CD14-positive monocyte (primary cell): ENCODE data around the gene PNPLA7. TPM values are rescaled to one million over a fixed set of nuclear protein-coding genes. Genes with fewer than 3 reads are reported as not detected.

Experiments
- DNase-seq, 3 donors: peaks; one replicate each; pipeline ENCODE4 v3.0.0-alpha.2; 2011 to 2022
- H2AFZ ChIP-seq: 2 replicates; pipeline ENCODE4 v1.6.0; 2012; ENCODE audit warnings: mild to moderate bottlenecking, low read depth, low read length, inconsistent platforms; ENCODE audit not compliant: insufficient read depth, poor library complexity, severe bottlenecking
- H3K27ac ChIP-seq, 2 donors: 1 replicate in 1 of 2; 2 replicates in 1 of 2; pipeline ENCODE4 v1.5.1; 2012 to 2013; ENCODE audit warnings: low read length in 2 of 2, control low read depth in 1 of 2, inconsistent platforms in 1 of 2, low read depth in 1 of 2, mild to moderate bottlenecking in 1 of 2
- H3K27me3 ChIP-seq, 2 donors: one replicate each; pipeline versions ENCODE4 v1.6.0 to v1.6.1; 2011 to 2013; ENCODE audit warnings: low read length in 2 of 2; ENCODE audit not compliant: control insufficient read depth in 2 of 2, insufficient read depth in 2 of 2
- H3K36me3 ChIP-seq, 2 donors: replicated peaks in 1 of 2; 1 replicate in 1 of 2; 2 replicates in 1 of 2; pipeline versions ENCODE4 v1.5.1 to v1.6.1; 2012 to 2013; ENCODE audit warnings: low read length in 2 of 2, control low read depth in 1 of 2, inconsistent platforms in 1 of 2, mild to moderate bottlenecking in 1 of 2; ENCODE audit not compliant: insufficient read depth in 2 of 2, control insufficient read depth in 1 of 2
- H3K4me1 ChIP-seq, 2 donors: 1 replicate in 1 of 2; 2 replicates in 1 of 2; pipeline versions ENCODE4 v1.5.1 to v1.6.1; 2012 to 2013; ENCODE audit warnings: low read length in 2 of 2, control low read depth in 1 of 2, inconsistent platforms in 1 of 2, mild to moderate bottlenecking in 1 of 2, moderate library complexity in 1 of 2; ENCODE audit not compliant: insufficient read depth in 2 of 2, control insufficient read depth in 1 of 2
- H3K4me2 ChIP-seq: replicated peaks from 2 replicates; pipeline ENCODE3; 2012; ENCODE audit warnings: low read length, moderate library complexity, mild to moderate bottlenecking; ENCODE audit not compliant: poor library complexity, severe bottlenecking; ENCODE audit errors: extremely low read depth
- H3K4me3 ChIP-seq, 3 experiments: fragments of 200-600 bp in 1 of 3; sonication (generic) in 1 of 3; replicated peaks in 1 of 3; 1 replicate in 2 of 3; 2 replicates in 1 of 3; pipeline ENCODE4 v1.5.1; 2011 to 2013; ENCODE audit warnings: low read length in 3 of 3, mild to moderate bottlenecking in 3 of 3, control low read depth in 2 of 3, low read depth in 2 of 3, inconsistent platforms in 1 of 3, moderate library complexity in 1 of 3
- H3K79me2 ChIP-seq: 2 replicates; pipeline ENCODE4 v1.6.0; 2012; ENCODE audit warnings: mild to moderate bottlenecking, control low read depth, inconsistent platforms, low read length, moderate library complexity; ENCODE audit not compliant: insufficient read depth
- H3K9ac ChIP-seq: 2 replicates; pipeline ENCODE4 v1.6.0; 2017; ENCODE audit warnings: low read length, mild to moderate bottlenecking; ENCODE audit not compliant: insufficient read depth, poor library complexity, severe bottlenecking
- H3K9me3 ChIP-seq, 2 donors: replicated peaks in 1 of 2; 1 replicate in 1 of 2; 2 replicates in 1 of 2; pipeline versions ENCODE4 v1.5.1 to v1.6.1; 2012 to 2013; ENCODE audit warnings: low read length in 2 of 2, control low read depth in 1 of 2; ENCODE audit not compliant: control insufficient read depth in 1 of 2, insufficient read depth in 1 of 2
- H4K20me1 ChIP-seq: 2 replicates; pipeline ENCODE4 v1.6.0; 2012; ENCODE audit warnings: mild to moderate bottlenecking, low read length, control low read depth, moderate library complexity; ENCODE audit not compliant: insufficient read depth
- H3K27ac Mint-ChIP-seq, 7 donors: one replicate each; pipeline ENCODE4 v1.8.0; 2020; ENCODE audit warnings: mild to moderate bottlenecking in 7 of 7, mixed read lengths in 7 of 7, moderate library complexity in 6 of 7, inconsistent platforms in 2 of 7
- H3K27me3 Mint-ChIP-seq, 3 donors: one replicate each; pipeline ENCODE4 v1.8.0; 2021 to 2022; ENCODE audit warnings: low read depth in 3 of 3, mild to moderate bottlenecking in 3 of 3, mixed read lengths in 3 of 3, moderate library complexity in 3 of 3, inconsistent platforms in 1 of 3
- H3K36me3 Mint-ChIP-seq, 2 donors: one replicate each; pipeline ENCODE4 v1.8.0; 2020; ENCODE audit warnings: mixed read lengths in 2 of 2, inconsistent platforms in 1 of 2, mild to moderate bottlenecking in 1 of 2
- H3K4me1 Mint-ChIP-seq: one replicate; pipeline ENCODE4 v1.8.0; 2020; ENCODE audit warnings: mild to moderate bottlenecking, mixed read lengths
- H3K4me3 Mint-ChIP-seq, 2 donors: one replicate each; pipeline ENCODE4 v1.8.0; 2020; ENCODE audit warnings: mild to moderate bottlenecking in 2 of 2, mixed read lengths in 2 of 2, moderate library complexity in 1 of 2
- H3K9me3 Mint-ChIP-seq, 7 donors: one replicate each; pipeline ENCODE4 v1.8.0; 2020 to 2022; ENCODE audit warnings: mixed read lengths in 7 of 7, mild to moderate bottlenecking in 6 of 7, moderate library complexity in 6 of 7, inconsistent platforms in 2 of 7
- CTCF ChIP-seq: fragments of 200-600 bp; IDR thresholded peaks from one replicate; pipeline ENCODE4 v1.8.0; 2022; ENCODE audit warnings: antibody characterized with exemption, mild to moderate bottlenecking
- WGBS: methylation state at CpG from one replicate; pipeline ENCODE4 v1.1.5; 2013; ENCODE audit warnings: missing lambda C conversion rate; ENCODE audit not compliant: insufficient coverage; 5-methylcytosine and 5-hydroxymethylcytosine counted together
- intact Hi-C, 2 donors: fragments of 100-400 bp; cut with micrococcal nuclease; formaldehyde crosslinking; loops; one replicate each; pipeline versions ENCODE4 v1.15.0 to v1.15.1; 2023
- polyA plus RNA-seq, 3 donors: library from polyadenylated mRNA; depleted of rRNA in 1 of 3; unstranded in 2 of 3; stranded (reverse) in 1 of 3; fragments of 300-500 nt in 2 of 3; fragments of >200 nt in 1 of 3; fragmentation: Illumina TruSeq in 2 of 3; gene quantifications; 1 replicate in 2 of 3; 2 replicates in 1 of 3; pipeline ENCODE4 v1.2.3, GENCODE V29; 2012 to 2021

Gene PNPLA7
- polyA plus RNA-seq, 3 donors: 0.10 to 1.1 (median 0.14) TPM

GRCh38 chr9:137429974-137430722 is 120.1 kb downstream of the PNPLA7 start:
- WGBS: 91% methylated on average over 33 of the region's 34 CpGs
- H3K27me3 ChIP-seq: no peaks in the 10 kb centered on the region
- no peak overlapping the region for H3K27ac ChIP-seq
- TF ChIP-seq CTCF: no peak
- H2AFZ ChIP-seq: no peak overlapping the region
- Mint-ChIP-seq H3K9me3 (no peaks in the 10 kb centered on the region), H3K4me3 (no peak overlapping the region), H3K4me1 (no peaks in the 10 kb centered on the region), H3K36me3 (no peaks in the 10 kb centered on the region), H3K27ac (no peak overlapping the region), H3K27me3 (peaks cover 0 to 7% (median 2%) of the 10 kb centered on the region in 3 donors)
- H3K36me3 ChIP-seq: no peaks in the 10 kb centered on the region
- H3K4me2 ChIP-seq: no peak overlapping the region
- no peak overlapping the region for H3K4me3 ChIP-seq
- no peaks in the 10 kb centered on the region for H3K4me1 ChIP-seq
- intact Hi-C loops: loop anchor here in 1 of 2 donors (10.0 kb wide), 1 partner anchor 95 kb away; no protein-coding TSS in a partner anchor
- no peaks in the 10 kb centered on the region for H3K9me3 ChIP-seq
- no peak overlapping the region for H3K9ac ChIP-seq
- no peaks in the 10 kb centered on the region for H3K79me2 ChIP-seq
- DNase-seq: no peak
- no peaks in the 10 kb centered on the region for H4K20me1 ChIP-seq

GRCh38 chr9:137429546-137429890 is 120.7 kb downstream of the PNPLA7 start:
- no peak for TF ChIP-seq CTCF
- peaks cover 0 to 5% (median 0%) of the 10 kb centered on the region in 3 donors for H3K27me3 Mint-ChIP-seq
- no peak overlapping the region for H3K4me2 ChIP-seq
- no peak for DNase-seq
- H3K36me3 Mint-ChIP-seq: no peaks in the 10 kb centered on the region
- H3K36me3 ChIP-seq: no peaks in the 10 kb centered on the region
- H3K79me2 ChIP-seq: no peaks in the 10 kb centered on the region
- H2AFZ ChIP-seq: no peak overlapping the region
- H3K27me3 ChIP-seq: no peaks in the 10 kb centered on the region
- H3K9me3 ChIP-seq: no peaks in the 10 kb centered on the region
- H3K27ac ChIP-seq: no peak overlapping the region
- H3K4me3 ChIP-seq: no peak overlapping the region
- peaks cover 6% of the 10 kb centered on the region for H3K4me1 Mint-ChIP-seq
- no peak overlapping the region for H3K4me3 Mint-ChIP-seq
- no peaks in the 10 kb centered on the region for H4K20me1 ChIP-seq
- H3K9ac ChIP-seq: no peak overlapping the region
- H3K9me3 Mint-ChIP-seq: no peaks in the 10 kb centered on the region
- WGBS: 95% methylated on average over 4 of the region's 14 CpGs
- intact Hi-C loops: loop anchor here in 1 of 2 donors (10.0 kb wide), 1 partner anchor 95 kb away; no protein-coding TSS in a partner anchor
- peaks cover 5 to 6% of the 10 kb centered on the region in 2 donors for H3K4me1 ChIP-seq
- no peak overlapping the region for H3K27ac Mint-ChIP-seq
